Peyer's patch (tissue), 4 donors: ENCODE results near the gene TSPAN17.

Experiments used
- CTCF ChIP-seq, 6 experiments: fragments of 450-650 bp in 4 of 6; fragments of 200-600 bp in 2 of 6; sonication (generic) in 1 of 6; IDR thresholded peaks; one replicate each; pipeline ENCODE4 v1.5.1; 2017 to 2019; ENCODE audit warnings: antibody characterized with exemption in 6 of 6, mild to moderate bottlenecking in 3 of 6, moderate library complexity in 1 of 6
- POLR2A ChIP-seq, 2 donors: fragments of 450-650 bp; IDR thresholded peaks; one replicate each; pipeline ENCODE4 v1.5.1; 2017; ENCODE audit warnings: antibody characterized with exemption in 2 of 2, mild to moderate bottlenecking in 2 of 2, moderate library complexity in 2 of 2

- TF ChIP-seq CTCF (IDR thresholded peaks at IDR 0.05) = no peak
- TF ChIP-seq POLR2A (IDR thresholded peaks at IDR 0.05) = no peak
Measured at GRCh38 chr5:176694631-176695030, 47.3 kb downstream of the TSPAN17 start.
